GM18526 (cell line): ENCODE data around the gene STX10.

Experiments used
- POLR2A ChIP-seq: IDR thresholded peaks from 3 replicates; pipeline ENCODE4 v1.6.1; 2011; ENCODE audit not compliant: insufficient read length; ENCODE audit errors: extremely low read depth

Gene STX10

DNA sequence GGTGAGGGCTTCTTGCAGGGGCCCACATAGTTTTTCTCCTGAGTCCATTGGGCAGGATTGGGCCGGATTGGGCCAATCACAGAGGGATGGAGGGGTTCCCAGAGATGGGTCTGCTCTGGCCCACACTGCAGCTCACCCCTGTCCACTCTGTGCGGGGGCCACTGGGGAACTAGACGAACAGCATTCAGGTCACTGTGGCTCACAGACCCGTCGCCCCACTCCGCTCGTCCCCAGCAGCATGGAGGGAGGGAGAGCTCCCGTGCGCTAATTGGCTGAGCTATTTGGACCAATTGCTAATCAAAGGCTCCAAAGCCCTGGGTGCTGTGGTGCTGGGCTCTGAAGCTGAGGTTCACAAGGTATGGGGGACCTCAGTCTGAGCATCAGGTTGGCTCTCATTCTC lies 20.8 kb downstream of the STX10 start:
- TF ChIP-seq POLR2A = no peak

DNA sequence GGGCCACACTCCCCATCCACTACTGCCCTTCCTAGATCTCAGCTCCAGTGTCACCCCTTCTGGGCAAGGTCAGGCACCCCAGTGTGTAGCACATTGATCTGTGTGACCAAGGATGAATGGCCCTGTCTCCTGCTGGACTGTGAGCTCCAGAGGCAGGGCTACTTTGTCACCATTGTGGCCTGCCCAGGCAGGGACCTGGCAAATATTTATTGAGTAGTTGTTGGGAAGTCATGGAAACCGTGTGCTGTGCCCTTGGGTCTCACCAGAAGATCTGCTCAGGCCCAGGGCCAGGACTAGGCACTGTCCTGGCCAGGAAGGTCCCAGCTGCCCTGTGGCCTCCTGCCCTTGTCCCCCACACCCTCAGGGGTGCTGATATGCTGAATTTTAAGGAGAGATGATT lies 21.6 kb downstream of the STX10 start:
- TF ChIP-seq POLR2A = no peak

GRCh38 chr19:13127811-13128575 lies 22.2 kb downstream of the STX10 start:
- TF ChIP-seq POLR2A = no peak

- no peak for TF ChIP-seq POLR2A
Measured at GRCh38 chr19:13127051-13127450, 23.1 kb downstream of the STX10 start.

GRCh38 chr19:13122980-13123957 lies 26.9 kb downstream of the STX10 start:
- TF ChIP-seq POLR2A = no peak

DNA sequence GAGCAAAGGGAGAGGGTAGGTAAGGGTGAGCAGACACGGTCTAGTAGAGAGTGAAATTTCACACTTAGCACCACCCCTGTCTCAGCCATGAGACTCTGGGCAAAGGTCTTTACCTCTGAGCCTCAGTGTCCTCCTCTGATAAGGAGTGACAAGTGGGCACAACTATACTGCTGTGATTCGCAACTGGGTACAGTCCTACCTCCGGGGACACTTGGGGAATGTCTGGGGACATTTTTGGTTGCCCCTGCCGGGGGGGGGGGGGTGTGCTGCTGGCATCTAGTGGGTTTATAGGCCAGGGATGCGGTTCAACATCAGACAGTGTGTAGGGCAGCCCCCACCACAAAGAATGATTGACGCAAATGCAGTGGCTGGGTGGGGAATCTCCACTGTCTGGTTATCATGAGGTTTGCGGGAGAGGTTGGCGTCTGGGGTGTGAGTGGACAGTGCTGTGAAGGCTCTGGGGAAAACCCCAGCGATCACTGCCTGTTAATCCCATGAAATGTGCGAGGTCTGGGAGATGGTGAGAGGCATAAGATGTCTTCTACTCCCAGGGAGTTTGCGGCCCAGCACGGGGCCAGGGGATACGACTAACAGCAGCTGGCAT lies 27.8 kb downstream of the STX10 start:
- TF ChIP-seq POLR2A = no peak

DNA sequence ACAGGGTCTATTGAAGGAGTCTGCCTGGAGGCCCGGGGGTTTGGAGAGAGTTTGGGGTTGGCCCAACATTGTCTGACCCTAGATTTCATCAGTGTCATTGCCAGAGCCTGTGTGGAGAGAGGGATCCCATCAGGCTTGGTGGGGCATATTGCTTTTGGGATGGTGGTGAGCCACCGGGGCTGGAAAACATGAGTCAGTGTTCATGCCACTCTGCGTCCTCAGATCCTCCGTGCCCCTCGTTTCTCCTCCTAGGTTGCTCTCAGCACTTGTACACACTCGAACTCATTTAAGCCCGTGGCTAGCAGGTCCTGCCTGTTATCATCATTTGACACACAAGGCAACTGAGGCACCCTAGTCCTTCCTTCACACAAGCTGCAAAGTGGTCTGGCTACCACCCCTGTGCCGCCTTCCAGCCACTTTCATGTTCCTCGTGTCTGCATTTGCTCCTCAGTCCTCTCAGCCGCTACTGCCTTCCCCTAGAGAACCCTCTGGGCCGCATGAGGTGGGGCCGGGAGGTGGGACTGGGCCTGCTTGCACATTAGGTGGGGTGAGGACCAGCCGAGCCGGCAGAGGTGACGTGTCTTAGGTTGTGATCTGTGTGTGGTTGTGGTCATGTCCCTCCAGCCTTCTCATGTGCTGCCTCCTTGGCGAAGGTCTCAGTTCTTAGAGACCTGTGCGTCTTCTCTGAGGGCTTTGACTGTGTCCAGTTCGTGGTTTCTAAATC lies 28.5 kb downstream of the STX10 start:
- TF ChIP-seq POLR2A = no peak

- TF ChIP-seq POLR2A = no peak
Measured at GRCh38 chr19:13120817-13121216, 29.4 kb downstream of the STX10 start.

GRCh38 chr19:13120031-13120430 lies 30.1 kb downstream of the STX10 start:
- TF ChIP-seq POLR2A = no peak

- no peak for TF ChIP-seq POLR2A
Measured at GRCh38 chr19:13119627-13120026, 30.5 kb downstream of the STX10 start.

DNA sequence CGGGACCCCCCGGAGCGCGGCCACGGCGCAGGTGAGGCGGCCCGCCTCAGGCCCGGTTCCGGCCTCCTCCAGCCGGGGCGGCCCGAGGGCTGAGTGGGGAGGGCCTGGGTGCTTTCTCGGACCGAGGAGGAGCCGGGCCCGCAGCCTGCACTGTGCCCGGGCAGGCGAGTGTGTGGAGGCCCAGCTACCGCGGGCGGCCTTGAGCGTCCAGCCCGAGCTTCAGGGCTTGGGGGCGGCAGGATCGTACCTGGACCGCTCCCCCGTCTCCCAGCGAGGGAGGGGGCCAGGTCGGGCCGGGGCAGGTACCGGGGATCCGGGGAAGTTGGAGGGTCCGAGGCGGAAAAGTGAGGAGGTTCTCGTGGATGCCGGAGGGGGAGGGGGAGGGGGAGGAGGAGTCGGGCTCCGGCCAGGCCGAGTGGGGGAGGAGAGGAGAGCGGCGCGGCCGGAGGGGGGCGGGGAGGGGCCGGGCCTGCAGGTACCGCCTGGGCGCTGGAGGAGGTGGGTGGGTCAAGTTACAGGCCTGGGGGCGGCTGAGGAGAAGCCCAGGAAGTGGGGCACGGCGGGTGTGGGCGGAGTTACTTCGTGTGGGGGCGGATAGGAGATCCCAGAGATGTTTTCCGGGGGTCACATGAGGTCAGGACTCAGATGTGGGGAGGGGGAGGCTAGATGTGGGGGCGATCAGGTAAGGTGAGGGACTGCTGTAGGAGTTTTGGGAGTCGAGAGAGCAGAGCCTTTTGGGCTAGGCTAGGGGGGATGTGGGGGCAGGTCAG lies 31.6 kb downstream of the STX10 start:
- no peak for TF ChIP-seq POLR2A

- TF ChIP-seq POLR2A = peak; percentile 50
Measured at GRCh38 chr19:13117772-13118423, 32.3 kb downstream of the STX10 start, which contains the start of gene NACC1. Gene NACC1, plus strand, starts transcription at chr19:13118264. Its CDS starts 16,944 bp downstream, at chr19:13135208.

- TF ChIP-seq POLR2A = no peak
Measured at GRCh38 chr19:13117176-13117771, 32.9 kb downstream of the STX10 start.
